Fibroblast of skin of scalp (primary cell): ENCODE results near the gene PRC1. TPM values are rescaled to one million over a fixed set of nuclear protein-coding genes. Genes with fewer than 3 reads are reported as not detected.
"Not testable (repeated sequence)": the region's sequence is repeated elsewhere in the genome, so short reads cannot be mapped to it uniquely, and the experiment has no call there.

Experiments used
- DNase-seq: peaks from one replicate; pipeline ENCODE4 v3.0.0-alpha.2; 2013
- polyA plus RNA-seq, 2 experiments: library from polyadenylated mRNA; unstranded; fragments of 120-200 nt; gene quantifications; one replicate each; pipeline ENCODE4 v1.2.1, GENCODE V29; 2013; ENCODE audit not compliant: insufficient read length in 2 of 2

PRC1 gene
- polyA plus RNA-seq (2013, experiment 1 of 2; ENCODE audit: insufficient read length) = 78.9 TPM
- 83.1 TPM for polyA plus RNA-seq (2013, experiment 2 of 2; ENCODE audit: insufficient read length)

- peak; percentile 97 for DNase-seq
Observed at GRCh38 chr15:90994417-90995311, at the start of gene PRC1. TSS of gene PRC1 (minus strand) at chr15:90994535. CDS start at chr15:90994417, 118 bp downstream.

- DNase-seq = no peak
Observed at GRCh38 chr15:91043202-91043874, 49.0 kb upstream of the PRC1 start.

GRCh38 chr15:91040856-91041255, 46.5 kb upstream of the PRC1 start:
- DNase-seq = no peak

- no peak for DNase-seq
Observed at GRCh38 chr15:91039996-91040395, 45.7 kb upstream of the PRC1 start.

- peak; percentile 4 for DNase-seq
Observed at GRCh38 chr15:91032919-91033803, 38.8 kb upstream of the PRC1 start.

GRCh38 chr15:91031796-91032195, 37.5 kb upstream of the PRC1 start:
- DNase-seq = no peak

- DNase-seq = no peak
Observed at GRCh38 chr15:91027677-91028076, 33.3 kb upstream of the PRC1 start.

- no peak for DNase-seq
Observed at GRCh38 chr15:91023720-91024119, 29.4 kb upstream of the PRC1 start.

- no peak for DNase-seq
Observed at GRCh38 chr15:91022832-91023129, 28.4 kb upstream of the PRC1 start.

- peak; percentile 88 for DNase-seq
Observed at GRCh38 chr15:91022075-91022831, 27.9 kb upstream of the PRC1 start, which contains the start of gene VPS33B. TSS of gene VPS33B (minus strand) at chr15:91022594. CDS start at chr15:91022249, 345 bp downstream.

- peak; percentile 12 for DNase-seq
Observed at GRCh38 chr15:91021516-91022074, 27.3 kb upstream of the PRC1 start.

GRCh38 chr15:91018158-91018557, 23.8 kb upstream of the PRC1 start:
- DNase-seq = no peak

GRCh38 chr15:91017716-91018115, 23.4 kb upstream of the PRC1 start:
- DNase-seq = no peak

GRCh38 chr15:91013701-91014100, 19.4 kb upstream of the PRC1 start:
- DNase-seq = not testable (repeated sequence)

- no peak for DNase-seq
Observed at GRCh38 chr15:91007266-91007665, 12.9 kb upstream of the PRC1 start.

GRCh38 chr15:91001209-91001608, 6.9 kb upstream of the PRC1 start:
- no peak for DNase-seq

- no peak for DNase-seq
Observed at GRCh38 chr15:90998737-90999136, 4.4 kb upstream of the PRC1 start.

GRCh38 chr15:90994059-90994416, 297 bp downstream of the PRC1 start:
- DNase-seq = no peak

- DNase-seq = no peak
Observed at GRCh38 chr15:90991587-90992285, 2.6 kb downstream of the PRC1 start.

- DNase-seq = no peak
Observed at GRCh38 chr15:90990446-90990845, 3.9 kb downstream of the PRC1 start.
